Stomach (tissue), 4 donors: Measurements from ENCODE around the gene FREM1.

ENCODE experiments used
- CTCF ChIP-seq, 7 experiments: fragments of 450-650 bp in 4 of 7; fragments of 200-600 bp in 3 of 7; sonication (generic) in 3 of 7; IDR thresholded peaks; one replicate each; pipeline ENCODE4 v1.5.1; 2016 to 2019; ENCODE audit warnings: antibody characterized with exemption in 7 of 7, control low read depth in 2 of 7, mild to moderate bottlenecking in 1 of 7
- POLR2A ChIP-seq, 4 donors: fragments of 450-650 bp; IDR thresholded peaks; one replicate each; pipeline ENCODE4 v1.6.1; 2016; ENCODE audit warnings: antibody characterized with exemption in 4 of 4, control low read depth in 2 of 4, mild to moderate bottlenecking in 1 of 4, moderate library complexity in 1 of 4
- POLR2AphosphoS5 ChIP-seq, 3 donors: sonication (generic); formaldehyde crosslinking; IDR thresholded peaks; one replicate each; pipeline ENCODE4 v1.6.1; 2016; ENCODE audit warnings: antibody characterized with exemption in 3 of 3

DNA sequence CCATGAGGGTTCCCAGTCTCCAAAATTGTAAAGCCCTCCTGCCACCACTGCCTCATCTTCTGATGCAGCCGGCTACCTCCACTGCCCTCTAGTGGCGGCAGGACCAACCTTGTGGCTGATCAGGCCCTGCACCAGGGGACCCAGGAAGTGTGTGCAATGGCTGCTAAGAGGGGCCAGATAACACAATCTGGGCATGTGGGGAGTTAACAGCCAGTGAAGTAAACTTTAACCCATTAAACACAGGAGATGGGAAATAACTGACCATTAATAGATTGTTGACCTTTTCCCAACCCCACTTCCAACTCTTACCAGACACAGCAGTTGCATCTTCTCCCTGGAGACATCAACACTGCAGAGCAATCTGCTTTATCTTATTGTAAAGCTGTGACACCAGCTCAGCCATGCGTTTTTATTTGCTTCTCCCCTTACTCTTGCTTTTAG lies 63.3 kb downstream of the FREM1 start:
- peak in 3 of 7 experiments; percentile 12 to 34 (median 34) for TF ChIP-seq CTCF (IDR thresholded peaks at IDR 0.05)
- no peak for TF ChIP-seq POLR2A (IDR thresholded peaks at IDR 0.05)
- no peak for TF ChIP-seq POLR2AphosphoS5 (IDR thresholded peaks at IDR 0.05)
